ENCODE measurements around the gene B9D1. TPM values are rescaled to one million over a fixed set of nuclear protein-coding genes. Genes with fewer than 3 reads are reported as not detected.

B9D1 gene
- total and polyA plus RNA-seq, 4 donors = 23.5 to 47.9 (median 26.0) TPM

DNA sequence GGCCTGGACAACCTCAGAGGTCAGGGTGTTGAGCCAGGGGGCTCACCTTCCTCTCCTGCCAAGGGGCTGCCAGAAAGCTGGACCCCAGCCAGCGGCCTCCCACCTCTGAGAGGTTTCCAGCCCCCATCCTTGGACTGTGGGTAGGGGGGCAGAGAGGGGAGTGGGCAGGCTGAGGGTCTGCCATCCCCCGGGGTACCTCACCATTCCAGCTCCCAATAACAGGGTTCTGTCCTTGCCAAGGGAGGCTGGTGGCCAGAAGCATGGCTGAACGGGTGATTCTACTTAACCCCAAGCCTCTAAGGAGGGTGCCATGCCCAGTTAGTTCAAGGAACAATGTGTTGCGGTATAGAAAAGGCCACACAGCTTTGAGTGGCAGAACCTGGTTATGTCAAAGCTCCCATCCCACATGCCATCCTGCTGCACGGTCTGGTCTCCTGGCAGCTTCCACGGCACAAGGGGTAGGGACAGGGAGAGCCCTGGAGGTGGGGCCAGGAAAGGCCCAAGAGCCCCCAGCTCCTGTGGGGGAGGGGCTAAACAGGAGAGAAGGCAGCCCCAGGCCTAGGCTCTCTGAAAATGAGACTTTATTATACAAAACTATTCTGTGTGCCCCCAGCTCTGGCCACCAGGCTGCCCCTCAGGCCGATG lies 19.8 kb downstream of the B9D1 start:
- no peak overlapping the region for H3K4me3 ChIP-seq
- ATAC-seq (ENCODE audit: insufficient read depth, low FRiP score) (no peak), DNase-seq (peak in 1 of 3 donors; percentile 14)
- 67 to 75% methylated on average over 6 to 7 of the region's 7 CpGs for WGBS, 2 donors
- peaks cover 0 to 18% (median 10%) of the 10 kb centered on the region in 5 donors for H3K4me1 ChIP-seq (ENCODE audit: control insufficient read depth in 5 of 5, insufficient read depth in 5 of 5, low read length in 5 of 5)
- H3K9me3 ChIP-seq (ENCODE audit: control insufficient read depth in 4 of 4, insufficient read depth in 3 of 4, low read length in 3 of 4) = no peaks in the 10 kb centered on the region
- H3K27me3 ChIP-seq (ENCODE audit: control insufficient read depth in 3 of 3, insufficient read depth in 3 of 3, low read length in 2 of 3) = no peaks in the 10 kb centered on the region
- TF ChIP-seq CTCF (IDR thresholded peaks at IDR 0.05; ENCODE audit: control extremely low read depth, extremely low read depth) = no peak
- H3K27ac ChIP-seq (ENCODE audit: low read depth in 1 of 2, low read length in 1 of 2) = no peak overlapping the region
- peaks cover 0 to 2% (median 0%) of the 10 kb centered on the region in 4 donors for H3K36me3 ChIP-seq (ENCODE audit: control insufficient read depth in 4 of 4, insufficient read depth in 4 of 4, low read length in 4 of 4)
- H3K9ac ChIP-seq (ENCODE audit: insufficient read depth in 1 of 2, low read length in 2 of 2) = no peak overlapping the region

DNA sequence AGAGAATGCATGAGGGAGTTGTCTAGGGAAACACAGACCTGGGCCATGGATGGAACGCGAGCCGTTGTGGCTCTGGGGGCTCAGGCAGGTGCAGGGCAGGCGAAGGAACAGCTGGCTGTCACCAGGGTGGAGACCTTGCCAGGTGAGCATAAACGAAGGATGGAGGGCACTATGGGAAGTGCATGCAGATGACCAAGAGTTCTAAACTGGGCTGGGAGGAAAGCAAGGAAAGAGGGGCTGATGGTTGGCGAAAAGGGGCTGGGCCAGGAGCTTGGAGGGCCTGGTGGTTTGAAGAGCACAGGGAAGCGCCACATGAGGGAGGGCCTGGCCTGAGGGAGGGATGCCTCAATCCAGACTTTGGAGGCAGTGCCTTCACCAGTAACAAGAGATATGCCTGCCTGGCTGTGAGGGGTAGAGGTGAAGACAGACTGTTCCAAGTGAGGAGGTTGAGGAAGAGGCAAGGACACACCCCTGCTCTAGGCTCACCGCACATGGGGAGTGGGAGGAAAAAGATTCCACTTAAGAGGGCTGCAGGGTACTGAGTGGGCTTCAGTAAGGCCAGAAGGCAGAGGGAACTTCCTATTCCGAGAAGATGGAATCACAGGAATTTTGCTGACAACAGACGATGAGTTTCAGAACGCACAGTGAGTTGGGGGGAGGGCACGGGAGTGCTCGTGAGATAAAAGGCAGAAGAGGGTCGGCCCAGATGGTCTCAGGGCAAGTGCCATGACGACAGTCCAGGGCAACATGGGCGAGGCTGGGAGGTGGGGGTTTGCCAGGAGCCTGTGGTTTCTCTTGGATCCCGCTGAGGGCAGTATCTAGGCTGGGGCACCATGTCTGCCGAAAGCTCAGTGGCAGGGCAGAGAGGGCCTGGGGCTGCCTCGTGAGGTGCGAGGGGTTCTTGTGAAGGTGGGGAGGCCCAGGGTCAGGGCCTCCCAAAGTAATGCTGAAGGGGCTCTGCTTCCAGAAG lies 20.6 kb downstream of the B9D1 start:
- Histone ChIP-seq H3K27ac (ENCODE audit: low read depth in 1 of 2, low read length in 1 of 2) (no peak overlapping the region), H3K4me3 (no peak overlapping the region), H3K36me3 (ENCODE audit: control insufficient read depth in 4 of 4, insufficient read depth in 4 of 4, low read length in 4 of 4) (peaks cover 0 to 2% (median 0%) of the 10 kb centered on the region in 4 donors), H3K9ac (ENCODE audit: insufficient read depth in 1 of 2, low read length in 2 of 2) (no peak overlapping the region), H3K4me1 (ENCODE audit: control insufficient read depth in 5 of 5, insufficient read depth in 5 of 5, low read length in 5 of 5) (peaks cover 0 to 27% (median 13%) of the 10 kb centered on the region in 5 donors), H3K9me3 (ENCODE audit: control insufficient read depth in 4 of 4, insufficient read depth in 3 of 4, low read length in 3 of 4) (no peaks in the 10 kb centered on the region), H3K27me3 (ENCODE audit: control insufficient read depth in 3 of 3, insufficient read depth in 3 of 3, low read length in 2 of 3) (no peaks in the 10 kb centered on the region)
- DNase-seq (peak; percentile 57 to 70 (median 69)), ATAC-seq (ENCODE audit: insufficient read depth, low FRiP score) (no peak)
- WGBS, 2 donors = 60 to 70% methylated on average over 20 of the region's 20 CpGs
- no peak for TF ChIP-seq CTCF (IDR thresholded peaks at IDR 0.05; ENCODE audit: control extremely low read depth, extremely low read depth)

- Histone ChIP-seq H3K9ac (ENCODE audit: insufficient read depth in 1 of 2, low read length in 2 of 2) (no peak overlapping the region), H3K36me3 (ENCODE audit: control insufficient read depth in 4 of 4, insufficient read depth in 4 of 4, low read length in 4 of 4) (peaks cover 0 to 2% (median 0%) of the 10 kb centered on the region in 4 donors), H3K27me3 (ENCODE audit: control insufficient read depth in 3 of 3, insufficient read depth in 3 of 3, low read length in 2 of 3) (no peaks in the 10 kb centered on the region), H3K4me1 (ENCODE audit: control insufficient read depth in 5 of 5, insufficient read depth in 5 of 5, low read length in 5 of 5) (peaks cover 0 to 30% (median 15%) of the 10 kb centered on the region in 5 donors), H3K4me3 (no peak overlapping the region), H3K27ac (ENCODE audit: low read depth in 1 of 2, low read length in 1 of 2) (no peak overlapping the region), H3K9me3 (ENCODE audit: control insufficient read depth in 4 of 4, insufficient read depth in 3 of 4, low read length in 3 of 4) (no peaks in the 10 kb centered on the region)
- ATAC-seq (ENCODE audit: insufficient read depth, low FRiP score) (no peak), DNase-seq (peak in 1 of 3 donors; percentile 11)
- 72 to 77% methylated on average over 7 of the region's 7 CpGs for WGBS, 2 donors
- no peak for TF ChIP-seq CTCF (IDR thresholded peaks at IDR 0.05; ENCODE audit: control extremely low read depth, extremely low read depth)
Observed at GRCh38 chr17:19341211-19341631, 21.3 kb downstream of the B9D1 start.
